GM19468 (cell line): ENCODE data around the gene MPDZ.
"Not testable (repeated sequence)": the region's sequence is repeated elsewhere in the genome, so short reads cannot be mapped to it uniquely, and the experiment has no call there.

Experiments used
- ATAC-seq: cut with Tn5 transposase; IDR thresholded peaks from one replicate; pipeline ENCODE4 v1.9.1; 2021; ENCODE audit warnings: mild to moderate bottlenecking, moderate library complexity, moderate number of reproducible peaks; ENCODE audit not compliant: unreplicated experiment; ENCODE audit errors: extremely low read depth

MPDZ gene

DNA sequence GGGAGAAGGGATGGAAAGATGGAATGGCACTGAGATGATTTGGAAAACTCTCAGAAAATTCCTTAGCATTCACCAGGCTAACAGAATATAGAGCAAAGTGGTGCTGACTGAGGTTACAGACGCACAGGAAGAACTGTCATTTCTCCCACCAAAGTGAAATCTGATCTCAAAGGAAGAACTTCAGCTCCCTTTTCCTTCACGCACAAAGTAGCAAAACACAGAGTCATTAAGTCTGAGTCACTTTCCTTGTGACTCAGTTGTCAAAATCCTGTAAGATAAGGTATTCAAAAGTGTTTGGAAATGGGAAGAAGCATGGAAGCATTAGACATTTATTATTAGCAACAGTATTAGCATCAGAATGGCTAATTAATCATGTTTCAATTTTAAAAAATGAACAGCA, 11.7 kb downstream of the MPDZ start:
- no peak for ATAC-seq

- no peak for ATAC-seq
These were observed 13.3 kb downstream of the MPDZ start for GRCh38 chr9:13266167-13266566.

GRCh38 chr9:13264788-13265187, 14.7 kb downstream of the MPDZ start:
- ATAC-seq, result no peak

- no peak for ATAC-seq
These were observed 16.0 kb downstream of the MPDZ start for GRCh38 chr9:13263511-13263910.

DNA sequence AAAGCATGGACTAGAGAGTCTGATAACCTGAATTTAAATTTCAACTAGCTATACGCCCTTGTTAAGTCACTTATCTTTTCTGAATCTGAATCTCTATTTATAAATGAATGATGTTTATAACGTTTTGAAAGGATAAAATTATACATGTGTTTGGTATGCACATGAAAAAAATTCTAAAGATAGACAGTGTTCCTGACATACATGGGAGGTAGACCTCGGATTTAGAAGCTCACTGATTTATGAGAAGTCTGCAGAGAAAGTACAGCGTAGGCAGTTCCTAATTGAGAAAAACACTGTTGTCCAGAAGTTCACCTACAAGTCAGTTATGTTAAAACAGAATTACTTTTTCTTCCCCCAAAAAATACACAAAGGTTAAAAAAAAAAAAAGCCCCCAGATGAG, 26.6 kb downstream of the MPDZ start:
- no peak for ATAC-seq

GRCh38 chr9:13244181-13244580, 35.3 kb downstream of the MPDZ start:
- ATAC-seq, result no peak

- ATAC-seq, result no peak
These were observed 38.2 kb downstream of the MPDZ start for GRCh38 chr9:13241283-13241682.

GRCh38 chr9:13239660-13240059, 39.8 kb downstream of the MPDZ start:
- no peak for ATAC-seq

GRCh38 chr9:13239208-13239607, 40.3 kb downstream of the MPDZ start:
- no peak for ATAC-seq

DNA sequence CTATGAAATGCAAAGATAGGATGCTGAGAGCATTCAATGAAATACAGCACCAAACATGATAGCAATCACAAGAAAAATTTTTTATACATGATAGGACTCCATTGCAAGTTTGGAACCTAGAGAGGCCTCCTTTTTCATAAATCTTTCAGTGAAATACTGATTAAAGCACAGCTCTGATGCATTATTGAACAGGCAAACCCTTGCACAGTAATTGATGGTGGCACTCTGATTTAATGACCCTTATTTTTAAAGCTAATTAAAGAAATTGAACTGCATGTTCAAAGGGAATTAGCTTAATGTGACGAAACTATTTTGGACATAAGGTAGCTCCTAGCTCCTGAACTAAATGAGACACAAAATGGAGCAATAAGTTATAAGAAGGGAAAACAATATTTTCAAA, 44.6 kb downstream of the MPDZ start:
- no peak for ATAC-seq

GRCh38 chr9:13228431-13228830, 51.1 kb downstream of the MPDZ start:
- ATAC-seq, result no peak

DNA sequence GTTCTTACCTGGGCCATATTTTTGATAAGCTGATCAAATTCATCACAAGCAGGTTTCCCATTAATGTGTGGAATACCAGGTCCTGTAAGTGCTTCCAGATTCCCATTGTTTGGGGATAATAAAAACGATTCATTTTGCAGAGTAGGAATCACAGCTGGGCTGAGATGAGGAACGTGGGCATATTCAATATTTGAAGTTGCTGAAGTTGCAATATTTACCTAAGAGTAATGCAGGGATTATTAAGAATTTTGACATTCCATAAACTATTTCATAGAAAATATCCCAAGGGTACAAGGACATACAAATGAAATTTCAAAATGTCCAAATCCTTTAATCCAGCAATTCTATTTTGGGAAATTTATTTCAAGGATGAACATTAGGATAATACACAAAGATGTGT, 55.1 kb downstream of the MPDZ start:
- ATAC-seq, result no peak

GRCh38 chr9:13222733-13223132, 56.8 kb downstream of the MPDZ start:
- not testable (repeated sequence) for ATAC-seq

DNA sequence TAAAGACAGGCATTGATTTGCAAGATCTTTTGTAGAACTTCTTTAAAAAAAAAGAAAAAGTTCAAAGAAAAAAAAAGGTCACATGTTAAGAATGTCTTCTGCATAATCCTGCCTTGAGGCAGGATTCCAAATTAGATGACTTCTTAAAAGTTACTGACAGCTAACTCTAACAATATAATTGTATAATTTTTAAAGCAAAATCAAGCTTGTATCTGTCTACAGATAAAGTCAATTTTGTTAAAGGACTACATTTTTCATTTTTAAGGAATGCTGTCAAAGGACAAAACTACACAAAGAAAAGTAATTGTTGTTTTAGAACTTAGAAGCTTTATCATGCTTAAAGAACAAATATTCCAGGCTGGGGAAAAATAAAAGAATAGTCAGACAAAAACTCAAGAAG, 57.8 kb downstream of the MPDZ start:
- no peak for ATAC-seq

- no peak for ATAC-seq
These were observed 58.7 kb downstream of the MPDZ start for GRCh38 chr9:13220837-13221236.

- ATAC-seq, result no peak
These were observed 63.5 kb downstream of the MPDZ start for GRCh38 chr9:13215791-13216554.

DNA sequence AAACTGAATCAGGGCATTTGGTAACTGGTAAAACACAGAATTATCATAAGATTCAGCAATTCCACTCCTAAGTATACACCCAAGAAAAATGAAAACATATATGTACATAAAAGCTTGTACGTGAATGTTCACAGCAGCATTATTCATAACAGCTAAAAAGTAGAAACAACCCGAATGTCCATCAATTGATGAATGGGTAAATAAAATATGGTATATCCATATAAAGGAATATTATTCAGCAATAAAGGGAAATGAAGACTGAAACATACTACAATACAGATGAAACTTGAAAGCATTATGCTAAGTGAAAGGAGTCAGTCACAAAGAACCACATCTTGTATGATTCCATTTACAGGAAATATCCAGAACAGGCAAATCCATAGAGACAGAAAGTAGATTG, 65.5 kb downstream of the MPDZ start:
- ATAC-seq, result no peak

GRCh38 chr9:13213337-13213736, 66.2 kb downstream of the MPDZ start:
- ATAC-seq, result no peak

DNA sequence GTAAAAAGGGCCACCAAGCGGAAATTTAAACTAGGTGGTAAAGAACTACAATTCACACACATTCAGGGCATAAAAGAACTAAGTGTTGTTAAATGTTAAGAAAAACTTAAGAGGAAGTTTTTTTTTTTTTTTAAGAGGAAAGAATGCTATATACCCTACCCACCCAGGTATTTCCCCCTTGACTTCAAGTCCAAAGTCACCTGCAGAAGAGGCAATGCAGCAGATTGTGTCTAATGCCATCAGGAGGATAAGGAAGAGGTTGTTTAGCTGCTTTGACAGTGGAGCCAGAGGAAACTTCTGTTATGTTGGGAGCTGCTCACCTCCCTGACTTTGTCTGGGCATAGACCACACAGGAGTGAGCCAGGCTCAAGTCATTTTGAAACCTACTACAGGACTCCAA, 69.2 kb downstream of the MPDZ start:
- ATAC-seq, result no peak

- ATAC-seq, result no peak
These were observed 70.0 kb downstream of the MPDZ start for GRCh38 chr9:13209498-13209897.

- ATAC-seq, result no peak
These were observed 73.7 kb downstream of the MPDZ start for GRCh38 chr9:13205824-13206223.

GRCh38 chr9:13190040-13190439, 89.5 kb downstream of the MPDZ start:
- ATAC-seq, result no peak
